Measurements from ENCODE around the gene SKAP2. TPM values are rescaled to one million over a fixed set of nuclear protein-coding genes. Genes with fewer than 3 reads are reported as not detected.

SKAP2 gene
- total RNA-seq, 1 donor from 2014 or later = 3.6 TPM

GRCh38 chr7:26670290-26670689 lies 194.1 kb downstream of the SKAP2 start:
- Mint-ChIP-seq H3K27ac (no peak overlapping the region), H3K27me3 (peaks cover 39% of the 10 kb centered on the region)

GRCh38 chr7:26668821-26669220 lies 195.6 kb downstream of the SKAP2 start:
- no peak overlapping the region for H3K27ac Mint-ChIP-seq
- H3K27me3 Mint-ChIP-seq = peaks cover 38% of the 10 kb centered on the region
- H3K9me3 Mint-ChIP-seq = no peaks in the 10 kb centered on the region
- DNase-seq = no peak
- intact Hi-C loops (cut with micrococcal nuclease) = no loop called here
- no peak overlapping the region for H3K4me3 Mint-ChIP-seq
- peaks cover 10% of the 10 kb centered on the region for H3K4me1 Mint-ChIP-seq
- H3K36me3 Mint-ChIP-seq (ENCODE audit: low read depth) = no peaks in the 10 kb centered on the region

More at GRCh38 chr7:26670290-26670689, 194.1 kb downstream of the SKAP2 start:
- Mint-ChIP-seq H3K4me3 (no peak overlapping the region), H3K9me3 (no peaks in the 10 kb centered on the region), H3K36me3 (ENCODE audit: low read depth) (no peaks in the 10 kb centered on the region), H3K4me1 (peaks cover 4% of the 10 kb centered on the region)
- DNase-seq = no peak
- intact Hi-C loops (cut with micrococcal nuclease) = no loop called here

- Mint-ChIP-seq H3K27ac (no peak overlapping the region), H3K36me3 (ENCODE audit: low read depth) (no peaks in the 10 kb centered on the region), H3K4me1 (peaks cover 10% of the 10 kb centered on the region), H3K27me3 (peaks cover 40% of the 10 kb centered on the region), H3K9me3 (no peaks in the 10 kb centered on the region), H3K4me3 (no peak overlapping the region)
- intact Hi-C loops (cut with micrococcal nuclease) = loop anchor here (1.0 to 2.0 kb wide), 4 partner anchors 290 to 773 kb away; no protein-coding TSS in a partner anchor
- DNase-seq = peak; percentile 89
These were observed 196.8 kb downstream of the SKAP2 start for GRCh38 chr7:26667514-26668133.

GRCh38 chr7:26664735-26665416 lies 199.5 kb downstream of the SKAP2 start:
- Mint-ChIP-seq H3K27me3 (peaks cover 43% of the 10 kb centered on the region), H3K4me3 (no peak overlapping the region)

GRCh38 chr7:26664274-26664673 lies 200.1 kb downstream of the SKAP2 start:
- Mint-ChIP-seq H3K4me1 (peaks cover 10% of the 10 kb centered on the region), H3K9me3 (no peaks in the 10 kb centered on the region), H3K27me3 (peaks cover 44% of the 10 kb centered on the region), H3K27ac (no peak overlapping the region), H3K4me3 (no peak overlapping the region), H3K36me3 (ENCODE audit: low read depth) (no peaks in the 10 kb centered on the region)
- no peak for DNase-seq
- intact Hi-C loops (cut with micrococcal nuclease) = no loop called here

More at GRCh38 chr7:26664735-26665416, 199.5 kb downstream of the SKAP2 start:
- intact Hi-C loops (cut with micrococcal nuclease) = no loop called here
- Mint-ChIP-seq H3K36me3 (ENCODE audit: low read depth) (no peaks in the 10 kb centered on the region), H3K27ac (no peak overlapping the region), H3K9me3 (no peaks in the 10 kb centered on the region), H3K4me1 (peaks cover 10% of the 10 kb centered on the region)
- peak; percentile 77 for DNase-seq

GRCh38 chr7:26663874-26664273 lies 200.5 kb downstream of the SKAP2 start:
- intact Hi-C loops (cut with micrococcal nuclease) = no loop called here
- H3K4me1 Mint-ChIP-seq = peaks cover 10% of the 10 kb centered on the region
- no peaks in the 10 kb centered on the region for H3K9me3 Mint-ChIP-seq
- H3K36me3 Mint-ChIP-seq (ENCODE audit: low read depth) = no peaks in the 10 kb centered on the region
- H3K27me3 Mint-ChIP-seq = peaks cover 48% of the 10 kb centered on the region
- H3K27ac Mint-ChIP-seq = no peak overlapping the region
- H3K4me3 Mint-ChIP-seq = no peak overlapping the region
- no peak for DNase-seq

GRCh38 chr7:26662646-26663045 lies 201.7 kb downstream of the SKAP2 start:
- Mint-ChIP-seq H3K27me3 (peaks cover 53% of the 10 kb centered on the region), H3K4me3 (no peak overlapping the region), H3K36me3 (ENCODE audit: low read depth) (no peaks in the 10 kb centered on the region), H3K9me3 (no peaks in the 10 kb centered on the region), H3K4me1 (peaks cover 10% of the 10 kb centered on the region), H3K27ac (no peak overlapping the region)
- no peak for DNase-seq
- intact Hi-C loops (cut with micrococcal nuclease) = no loop called here

GRCh38 chr7:26659121-26659520 lies 205.3 kb downstream of the SKAP2 start:
- no peaks in the 10 kb centered on the region for H3K36me3 Mint-ChIP-seq (ENCODE audit: low read depth)
- DNase-seq = no peak
- H3K27me3 Mint-ChIP-seq = peaks cover 60% of the 10 kb centered on the region
- no peak overlapping the region for H3K27ac Mint-ChIP-seq
- H3K4me1 Mint-ChIP-seq = no peaks in the 10 kb centered on the region
- H3K9me3 Mint-ChIP-seq = no peaks in the 10 kb centered on the region
- intact Hi-C loops (cut with micrococcal nuclease) = no loop called here
- H3K4me3 Mint-ChIP-seq = no peak overlapping the region

- no peak overlapping the region for H3K4me3 Mint-ChIP-seq
- intact Hi-C loops (cut with micrococcal nuclease) = no loop called here
- no peaks in the 10 kb centered on the region for H3K4me1 Mint-ChIP-seq
- H3K27ac Mint-ChIP-seq = no peak overlapping the region
- H3K27me3 Mint-ChIP-seq = peaks cover 60% of the 10 kb centered on the region
- no peaks in the 10 kb centered on the region for H3K9me3 Mint-ChIP-seq
- H3K36me3 Mint-ChIP-seq (ENCODE audit: low read depth) = no peaks in the 10 kb centered on the region
- DNase-seq = no peak
These were observed 205.9 kb downstream of the SKAP2 start for GRCh38 chr7:26658389-26659084.

GRCh38 chr7:26657686-26658388 lies 206.6 kb downstream of the SKAP2 start:
- Mint-ChIP-seq H3K4me1 (no peaks in the 10 kb centered on the region), H3K9me3 (no peaks in the 10 kb centered on the region), H3K27ac (no peak overlapping the region), H3K27me3 (peaks cover 62% of the 10 kb centered on the region), H3K36me3 (ENCODE audit: low read depth) (no peaks in the 10 kb centered on the region), H3K4me3 (no peak overlapping the region)
- DNase-seq = no peak
- intact Hi-C loops (cut with micrococcal nuclease) = no loop called here

- no peak overlapping the region for H3K4me3 Mint-ChIP-seq
- H3K36me3 Mint-ChIP-seq (ENCODE audit: low read depth) = no peaks in the 10 kb centered on the region
- H3K27ac Mint-ChIP-seq = no peak overlapping the region
- peaks cover 57% of the 10 kb centered on the region for H3K27me3 Mint-ChIP-seq
- DNase-seq = no peak
- no peaks in the 10 kb centered on the region for H3K4me1 Mint-ChIP-seq
- intact Hi-C loops (cut with micrococcal nuclease) = no loop called here
- H3K9me3 Mint-ChIP-seq = no peaks in the 10 kb centered on the region
These were observed 207.2 kb downstream of the SKAP2 start for GRCh38 chr7:26657206-26657641.

GRCh38 chr7:26656735-26657134 lies 207.7 kb downstream of the SKAP2 start:
- DNase-seq = no peak
- Mint-ChIP-seq H3K36me3 (ENCODE audit: low read depth) (no peaks in the 10 kb centered on the region), H3K27me3 (peaks cover 55% of the 10 kb centered on the region), H3K27ac (no peak overlapping the region), H3K9me3 (no peaks in the 10 kb centered on the region), H3K4me1 (no peaks in the 10 kb centered on the region), H3K4me3 (no peak overlapping the region)
- intact Hi-C loops (cut with micrococcal nuclease) = no loop called here

- Mint-ChIP-seq H3K4me3 (no peak overlapping the region), H3K36me3 (ENCODE audit: low read depth) (no peaks in the 10 kb centered on the region), H3K9me3 (no peaks in the 10 kb centered on the region), H3K27ac (no peak overlapping the region), H3K4me1 (no peaks in the 10 kb centered on the region), H3K27me3 (peaks cover 53% of the 10 kb centered on the region)
- intact Hi-C loops (cut with micrococcal nuclease) = no loop called here
- no peak for DNase-seq
These were observed 208.6 kb downstream of the SKAP2 start for GRCh38 chr7:26655781-26656180.
